GM21786 (cell line): ENCODE data around the gene B3GNT8.
"Not testable (repeated sequence)": the region's sequence is repeated elsewhere in the genome, so short reads cannot be mapped to it uniquely, and the experiment has no call there.

ENCODE experiments used
- ATAC-seq: cut with Tn5 transposase; IDR thresholded peaks from one replicate; pipeline ENCODE4 v1.9.1; 2021; ENCODE audit not compliant: unreplicated experiment

The B3GNT8 gene

GRCh38 chr19:41437944-41438574 lies 10.9 kb upstream of the B3GNT8 start:
- ATAC-seq, result no peak

GRCh38 chr19:41436674-41436951 lies 9.4 kb upstream of the B3GNT8 start:
- no peak for ATAC-seq

DNA sequence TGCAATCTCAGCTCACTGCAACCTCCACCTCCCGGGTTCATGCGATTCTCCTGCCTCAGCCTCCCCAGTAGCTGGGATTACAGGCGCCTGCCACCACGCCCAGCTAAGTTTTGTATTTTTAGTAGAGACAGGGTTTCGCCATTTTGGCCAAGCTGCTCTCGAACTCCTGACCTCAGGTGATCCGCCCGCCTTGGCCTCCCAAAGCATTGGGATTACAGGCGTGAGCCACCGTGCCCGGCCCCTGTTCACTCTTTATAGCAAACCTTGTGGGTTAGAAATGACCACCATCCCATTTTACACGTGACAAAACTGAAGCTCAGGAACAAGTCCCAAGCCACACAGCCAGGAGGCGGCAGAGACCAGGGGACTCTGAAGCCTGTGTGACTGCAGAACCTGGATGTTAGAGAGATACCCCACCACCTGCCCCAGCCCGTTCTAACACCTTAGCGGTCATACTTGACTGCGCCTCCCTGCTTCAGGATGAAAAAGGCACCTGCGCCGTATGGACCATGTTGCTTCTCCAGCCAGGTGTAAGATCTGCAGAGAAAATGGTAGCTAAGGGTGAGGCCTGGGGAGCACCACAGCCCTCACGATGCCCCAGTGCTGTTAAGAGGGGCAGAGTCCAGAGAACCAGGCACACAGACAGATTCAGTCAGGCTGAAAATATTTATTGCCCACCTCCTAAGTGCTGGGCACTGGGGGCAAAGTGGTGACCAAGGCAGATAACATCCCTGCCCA lies 8.9 kb upstream of the B3GNT8 start:
- no peak for ATAC-seq

GRCh38 chr19:41435376-41435775 lies 8.2 kb upstream of the B3GNT8 start:
- ATAC-seq, result not testable (repeated sequence)

DNA sequence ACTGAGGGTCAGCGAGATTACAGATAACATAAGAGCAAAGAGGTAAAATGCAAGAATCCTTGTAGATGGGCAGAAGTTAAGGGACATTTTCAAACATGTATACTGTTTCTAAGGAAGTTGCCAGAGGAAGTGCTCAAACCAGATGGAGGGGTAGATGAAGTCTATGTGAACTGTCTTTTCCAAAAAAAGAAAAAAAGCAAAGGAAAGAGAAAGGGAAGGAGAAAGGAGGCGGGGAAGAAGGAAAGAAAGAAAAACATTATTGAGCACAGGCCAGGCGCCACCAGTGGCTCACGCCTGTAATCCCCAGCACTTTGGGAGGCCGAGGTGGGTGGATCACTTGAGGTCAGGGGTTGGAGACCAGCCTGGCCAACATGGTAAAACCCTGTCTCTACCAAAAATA lies 7.3 kb upstream of the B3GNT8 start:
- no peak for ATAC-seq

- ATAC-seq, result no peak
These were observed 6.0 kb upstream of the B3GNT8 start for GRCh38 chr19:41433171-41433570.

DNA sequence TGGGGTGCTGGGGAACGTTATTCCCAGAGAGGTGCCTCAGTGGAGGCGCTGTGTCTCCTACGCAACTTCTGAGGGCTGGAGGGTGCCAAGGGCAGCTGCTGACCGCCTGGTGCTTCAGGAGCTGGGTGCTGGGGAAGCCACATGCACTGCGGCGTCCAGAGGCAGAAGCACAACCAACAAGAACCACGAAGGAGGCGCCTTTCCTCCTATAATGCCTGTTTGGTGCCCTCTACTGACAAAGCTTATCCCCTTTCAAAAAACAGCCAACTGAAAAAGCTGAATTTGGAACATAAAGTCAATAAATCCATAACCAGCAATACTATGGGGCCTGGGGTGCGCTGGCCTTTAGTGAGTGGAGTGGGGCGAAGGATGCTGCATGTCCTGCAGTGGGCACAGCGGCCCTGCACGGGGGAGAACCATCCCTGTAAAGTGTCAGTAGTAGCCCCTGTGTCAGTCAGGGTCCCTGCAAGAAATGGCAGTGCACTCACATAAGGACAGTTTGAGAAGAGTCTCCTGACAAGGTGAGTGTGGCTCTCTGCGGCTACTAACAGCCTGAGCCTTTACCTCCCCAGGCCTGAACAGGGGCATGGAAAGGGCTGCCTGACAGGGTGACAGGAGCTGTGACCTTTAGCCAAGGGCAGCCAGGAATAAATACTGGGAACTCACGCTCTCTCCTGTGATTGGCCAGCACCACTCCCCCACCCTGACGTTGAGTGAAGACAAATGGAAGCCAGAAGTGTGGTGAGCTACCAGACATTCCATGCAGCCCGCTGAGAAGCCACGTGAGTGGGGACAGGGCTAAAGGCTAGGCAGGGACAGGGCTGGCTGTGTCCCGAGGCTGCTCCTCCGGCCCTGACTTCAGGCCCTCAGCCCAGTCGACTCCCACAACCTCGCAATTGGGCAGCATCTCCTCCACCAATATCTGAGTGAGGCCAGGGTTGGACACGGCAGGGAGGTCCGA lies 4.5 kb upstream of the B3GNT8 start:
- no peak for ATAC-seq

DNA sequence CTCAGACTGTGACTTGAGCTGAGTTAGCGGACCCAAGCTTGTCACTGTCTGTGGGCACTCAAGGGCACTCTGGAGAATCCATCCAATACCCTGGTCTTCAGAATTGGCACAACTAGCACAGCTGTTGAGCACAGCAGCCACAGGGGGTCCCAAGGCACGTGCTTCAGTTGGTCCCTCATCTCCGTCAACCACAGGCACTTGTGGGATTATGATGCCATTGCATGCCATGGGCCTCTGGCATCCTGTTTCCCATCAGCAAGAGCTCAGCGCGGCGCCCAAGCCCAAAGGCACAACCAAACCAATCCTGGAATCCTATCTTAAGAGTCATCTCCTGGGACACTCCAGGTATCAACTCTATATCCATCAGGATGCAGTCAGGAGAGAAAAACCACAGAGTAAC lies 3.7 kb upstream of the B3GNT8 start:
- ATAC-seq, result no peak

DNA sequence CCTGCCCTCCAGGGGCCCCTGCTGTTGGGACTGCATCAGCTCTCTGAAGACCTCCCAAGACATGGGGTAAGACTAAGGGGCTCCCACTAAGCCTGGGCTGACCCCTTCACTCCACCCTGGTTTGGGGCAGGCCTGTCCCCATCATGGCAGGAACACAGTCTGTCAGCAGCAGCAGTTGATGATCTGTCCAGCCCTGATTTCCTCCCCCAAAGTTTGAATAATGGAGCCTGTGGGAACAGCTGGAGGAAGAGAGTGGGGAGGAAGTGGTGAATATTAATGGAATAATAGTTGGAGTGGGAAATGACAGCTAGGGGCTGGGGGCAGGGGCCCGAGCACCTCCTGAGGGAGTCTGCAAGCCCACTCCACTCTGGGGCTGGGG lies 1.3 kb upstream of the B3GNT8 start:
- ATAC-seq, result no peak

DNA sequence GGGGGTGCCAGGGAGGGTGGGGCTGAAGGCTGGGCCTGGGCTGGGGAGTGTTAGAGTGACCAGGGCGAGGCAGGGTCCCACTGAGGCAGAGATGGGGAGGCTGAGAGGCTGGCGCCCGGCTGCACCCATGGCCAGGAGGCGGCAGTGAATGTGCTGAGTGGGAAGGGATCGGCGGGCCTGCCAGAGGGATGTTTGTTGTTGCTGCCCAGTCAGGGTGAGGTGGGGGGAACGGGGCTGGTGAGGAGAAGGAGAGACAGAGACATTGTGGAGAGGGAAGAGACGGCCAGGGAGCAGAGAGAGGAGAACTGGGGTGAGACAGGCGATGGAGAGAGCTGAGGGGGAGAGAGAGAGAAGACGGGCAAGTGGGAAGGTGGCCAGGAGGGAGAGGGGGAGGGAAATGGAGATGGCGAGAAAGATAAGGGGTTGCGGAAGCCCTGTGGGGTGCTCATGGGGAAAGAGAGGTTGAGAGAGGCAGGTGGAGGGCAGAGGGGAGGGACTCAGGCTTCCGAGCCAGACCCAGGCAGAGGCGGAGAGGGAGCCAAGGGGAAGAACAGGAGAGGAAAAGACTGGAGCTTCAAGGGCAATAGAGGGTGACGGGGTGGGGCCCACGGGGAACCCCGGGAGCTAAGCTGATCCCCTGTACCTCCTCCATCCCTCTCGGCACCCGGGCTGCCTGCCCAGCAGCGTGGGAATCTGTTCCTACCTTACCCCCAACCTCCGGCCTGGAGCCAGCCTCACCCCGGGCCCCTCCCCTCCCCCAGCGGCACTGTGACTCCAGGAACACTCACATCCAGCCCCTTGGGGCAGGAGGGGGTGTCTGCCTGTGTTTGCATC lies 690 bp upstream of the B3GNT8 start:
- ATAC-seq, result no peak

GRCh38 chr19:41426116-41426841 lies 895 bp downstream of the B3GNT8 start:
- no peak for ATAC-seq

DNA sequence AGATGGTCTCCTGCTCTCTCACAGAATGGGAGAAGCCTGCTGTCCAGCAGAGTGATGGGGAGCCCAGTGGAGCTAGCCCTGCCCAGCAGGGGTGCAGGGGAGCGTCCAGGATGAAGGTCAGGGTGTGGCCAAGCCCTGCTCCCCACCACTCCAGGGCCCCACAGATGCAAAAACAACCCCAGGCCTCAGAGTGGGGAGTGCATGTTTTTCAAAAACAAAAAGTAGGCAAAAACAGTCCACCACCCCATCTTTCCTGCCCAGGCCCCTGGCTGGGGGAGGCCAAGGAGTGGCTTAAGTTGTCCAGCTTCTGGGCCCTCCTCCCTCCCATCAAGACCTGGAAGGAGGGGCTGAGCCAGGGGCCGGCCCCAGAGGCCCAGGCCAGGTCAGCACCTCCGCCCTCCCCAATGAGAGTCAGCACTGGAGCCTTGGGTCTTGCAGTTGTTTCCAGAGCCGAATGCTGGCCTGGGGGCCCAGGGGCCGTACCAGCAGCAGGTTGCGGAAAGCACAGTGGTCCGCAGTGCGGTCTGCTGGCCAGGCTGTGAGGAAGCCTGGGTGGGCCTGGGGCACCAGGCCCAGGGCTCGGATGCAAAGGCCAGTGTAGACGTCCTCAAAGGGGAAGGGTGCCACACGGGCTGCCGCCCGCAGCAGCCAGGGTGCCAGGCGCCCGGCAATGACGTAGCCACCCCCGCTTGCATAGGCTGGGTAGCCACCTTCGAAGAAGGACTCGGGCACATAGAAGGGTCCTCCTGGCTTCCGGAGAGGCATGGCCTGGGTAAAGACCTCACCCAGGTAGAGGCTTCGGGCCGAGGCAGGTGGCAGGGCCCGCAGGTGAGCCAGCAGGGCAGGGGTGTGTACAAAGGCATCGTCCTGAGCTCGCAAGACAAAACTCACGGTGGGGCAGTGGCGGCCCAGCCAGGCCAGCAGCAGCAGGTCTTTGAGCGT lies 1.7 kb downstream of the B3GNT8 start:
- ATAC-seq, result no peak

- no peak for ATAC-seq
These were observed 2.6 kb downstream of the B3GNT8 start for GRCh38 chr19:41424335-41425173.

DNA sequence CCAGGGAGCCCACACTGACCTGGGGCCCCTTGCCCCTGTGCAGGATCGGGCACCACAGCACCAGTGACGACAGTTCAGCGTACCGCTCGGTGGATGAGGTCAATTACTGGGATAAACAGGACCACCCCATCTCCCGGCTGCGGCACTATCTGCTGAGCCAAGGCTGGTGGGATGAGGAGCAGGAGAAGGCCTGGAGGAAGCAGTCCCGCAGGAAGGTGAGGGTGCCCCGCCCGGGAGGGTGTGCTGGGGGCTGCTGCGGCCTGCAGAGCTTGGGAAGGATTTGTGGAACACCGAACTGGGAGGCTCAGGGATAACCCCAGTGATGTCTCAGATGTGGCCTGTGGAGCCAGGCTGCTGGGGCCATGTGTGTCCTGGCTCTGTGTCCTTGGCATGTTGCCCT lies 4.2 kb downstream of the B3GNT8 start:
- ATAC-seq, result no peak

DNA sequence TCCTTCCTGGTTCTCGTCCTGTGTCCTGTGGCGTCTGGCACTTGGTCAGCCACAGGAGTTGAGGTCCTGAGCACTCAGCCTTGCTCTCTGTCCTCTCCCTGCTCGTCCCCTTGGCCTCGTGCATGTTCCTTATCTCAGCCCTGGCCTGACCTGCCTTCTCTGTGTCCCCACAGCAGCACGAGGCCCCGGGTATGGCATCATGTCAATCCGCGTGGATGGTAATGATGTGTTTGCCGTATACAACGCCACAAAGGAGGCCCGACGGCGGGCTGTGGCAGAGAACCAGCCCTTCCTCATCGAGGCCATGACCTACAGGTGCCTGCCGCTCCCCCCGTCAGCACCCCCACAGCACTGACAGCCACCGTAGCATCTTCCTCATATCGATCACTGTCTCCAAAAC lies 4.7 kb downstream of the B3GNT8 start:
- no peak for ATAC-seq

DNA sequence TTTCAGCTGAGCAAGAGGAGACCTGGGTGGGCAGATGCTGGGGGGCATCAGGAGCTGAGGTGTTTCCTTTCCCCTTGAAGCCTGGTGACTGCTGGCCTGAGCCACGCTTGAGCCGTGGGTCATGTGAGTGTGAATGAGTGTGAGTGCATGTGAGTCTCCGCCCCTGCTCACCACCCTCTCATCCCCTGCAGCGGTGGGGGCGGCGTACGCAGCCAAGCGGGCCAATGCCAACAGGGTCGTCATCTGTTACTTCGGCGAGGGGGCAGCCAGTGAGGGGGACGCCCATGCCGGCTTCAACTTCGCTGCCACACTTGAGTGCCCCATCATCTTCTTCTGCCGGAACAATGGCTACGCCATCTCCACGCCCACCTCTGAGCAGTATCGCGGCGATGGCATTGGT lies 5.2 kb downstream of the B3GNT8 start:
- ATAC-seq, result no peak

GRCh38 chr19:41421314-41421713 lies 5.9 kb downstream of the B3GNT8 start:
- ATAC-seq, result no peak

- ATAC-seq, result no peak
These were observed 6.9 kb downstream of the B3GNT8 start for GRCh38 chr19:41420101-41420880.
